Vagina (tissue), 2 donors: ENCODE measurements around the gene BCOR.

Experiments
- POLR2A ChIP-seq, 2 donors: fragments of 450-650 bp; IDR thresholded peaks; one replicate each; pipeline ENCODE4 v1.6.1; 2017; ENCODE audit warnings: antibody characterized with exemption in 2 of 2, mild to moderate bottlenecking in 2 of 2, moderate library complexity in 2 of 2
- TF ChIP-seq, protein P1 (sequence below), 3 experiments: fragments of 450-650 bp in 2 of 3; fragments of 200-600 bp in 1 of 3; sonication (generic) in 1 of 3; IDR thresholded peaks; one replicate each; pipeline ENCODE4 v1.5.1; 2017 to 2019; ENCODE audit warnings: antibody characterized with exemption in 3 of 3, mild to moderate bottlenecking in 2 of 3, moderate library complexity in 2 of 3

DNA sequence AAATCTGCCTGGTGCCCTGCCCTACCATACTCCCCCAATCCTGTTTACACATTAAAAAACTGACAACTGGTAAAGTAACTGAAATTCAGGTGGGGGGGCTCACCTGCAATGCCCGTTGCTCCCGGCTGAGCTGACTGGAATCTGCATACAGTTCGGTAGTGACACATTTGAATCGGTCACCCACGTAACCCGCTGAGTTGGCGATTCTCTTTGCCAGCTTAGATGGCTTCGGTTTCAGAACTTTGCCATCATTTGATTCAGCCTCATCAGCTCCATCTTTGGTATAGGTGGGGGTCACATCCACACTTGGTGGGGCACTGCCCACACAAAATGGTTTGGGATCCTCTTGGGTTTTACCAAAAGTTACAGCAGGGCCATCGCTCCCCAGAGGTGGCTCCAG, 25.5 kb downstream of the BCOR start:
- TF ChIP-seq, protein P1, sequence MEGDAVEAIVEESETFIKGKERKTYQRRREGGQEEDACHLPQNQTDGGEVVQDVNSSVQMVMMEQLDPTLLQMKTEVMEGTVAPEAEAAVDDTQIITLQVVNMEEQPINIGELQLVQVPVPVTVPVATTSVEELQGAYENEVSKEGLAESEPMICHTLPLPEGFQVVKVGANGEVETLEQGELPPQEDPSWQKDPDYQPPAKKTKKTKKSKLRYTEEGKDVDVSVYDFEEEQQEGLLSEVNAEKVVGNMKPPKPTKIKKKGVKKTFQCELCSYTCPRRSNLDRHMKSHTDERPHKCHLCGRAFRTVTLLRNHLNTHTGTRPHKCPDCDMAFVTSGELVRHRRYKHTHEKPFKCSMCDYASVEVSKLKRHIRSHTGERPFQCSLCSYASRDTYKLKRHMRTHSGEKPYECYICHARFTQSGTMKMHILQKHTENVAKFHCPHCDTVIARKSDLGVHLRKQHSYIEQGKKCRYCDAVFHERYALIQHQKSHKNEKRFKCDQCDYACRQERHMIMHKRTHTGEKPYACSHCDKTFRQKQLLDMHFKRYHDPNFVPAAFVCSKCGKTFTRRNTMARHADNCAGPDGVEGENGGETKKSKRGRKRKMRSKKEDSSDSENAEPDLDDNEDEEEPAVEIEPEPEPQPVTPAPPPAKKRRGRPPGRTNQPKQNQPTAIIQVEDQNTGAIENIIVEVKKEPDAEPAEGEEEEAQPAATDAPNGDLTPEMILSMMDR (IDR thresholded peaks at IDR 0.05): no peak
- TF ChIP-seq POLR2A (IDR thresholded peaks at IDR 0.05): no peak
